Activated CD8-positive, alpha-beta T cell treated with anti-CD3 and anti-CD28 coated beads for 36 hours (primary cell): ENCODE results near the gene MLXIP. TPM values are rescaled to one million over a fixed set of nuclear protein-coding genes. Genes with fewer than 3 reads are reported as not detected.
"Not testable (repeated sequence)": the region's sequence is repeated elsewhere in the genome, so short reads cannot be mapped to it uniquely, and the experiment has no call there.

Experiments used
- ATAC-seq: fragments of 200-7000 bp; cut with Tn5 transposase; one replicate; pipeline ENCODE4 v1.10.0; 2021; ENCODE audit warnings: mild to moderate bottlenecking, moderate library complexity
- CTCF ChIA-PET: fragments of 350-600 bp; sonication (Branson Sonifier 250); formaldehyde crosslinking; loops from one replicate; lab custom pipeline; 2021; ENCODE audit warnings: antibody characterized with exemption; lab: Charles Lee
- POLR2A ChIA-PET: fragments of 350-600 bp; sonication (Branson Sonifier 250); formaldehyde crosslinking; loops from one replicate; lab custom pipeline; 2021; ENCODE audit warnings: antibody characterized with exemption; lab: Charles Lee
- DNase-seq: peaks from one replicate; pipeline ENCODE4 v3.0.0-alpha.2; 2020
- H3K27ac Mint-ChIP-seq: one replicate; pipeline ENCODE4 v1.8.0; 2021; ENCODE audit warnings: mild to moderate bottlenecking, mixed read lengths
- H3K27me3 Mint-ChIP-seq: one replicate; pipeline ENCODE4 v1.8.0; 2021; ENCODE audit warnings: mixed read lengths
- H3K36me3 Mint-ChIP-seq: one replicate; pipeline ENCODE4 v1.8.0; 2021; ENCODE audit warnings: low read depth, mixed read lengths
- H3K4me1 Mint-ChIP-seq: one replicate; pipeline ENCODE4 v1.8.0; 2021; ENCODE audit warnings: low read depth, mixed read lengths
- H3K4me3 Mint-ChIP-seq: one replicate; pipeline ENCODE4 v1.8.0; 2021; ENCODE audit warnings: mild to moderate bottlenecking, moderate library complexity, mixed read lengths
- H3K9me3 Mint-ChIP-seq: one replicate; pipeline ENCODE4 v1.8.0; 2021; ENCODE audit warnings: mixed read lengths
- CTCF ChIP-seq: fragments of 200-600 bp; IDR thresholded peaks from one replicate; pipeline ENCODE4 v1.8.0; 2022; ENCODE audit warnings: antibody characterized with exemption, mild to moderate bottlenecking
- intact Hi-C: fragments of 100-400 bp; cut with micrococcal nuclease; formaldehyde crosslinking; loops from one replicate; pipeline ENCODE4 v1.10.0; 2022
- total RNA-seq, 2 experiments: library from RNA; stranded (reverse); gene quantifications; one replicate each; pipeline ENCODE4 v1.2.3, GENCODE V29; 2021

MLXIP gene
- total RNA-seq, 2 experiments from 2014 or later: 26.0 to 28.7 TPM

DNA sequence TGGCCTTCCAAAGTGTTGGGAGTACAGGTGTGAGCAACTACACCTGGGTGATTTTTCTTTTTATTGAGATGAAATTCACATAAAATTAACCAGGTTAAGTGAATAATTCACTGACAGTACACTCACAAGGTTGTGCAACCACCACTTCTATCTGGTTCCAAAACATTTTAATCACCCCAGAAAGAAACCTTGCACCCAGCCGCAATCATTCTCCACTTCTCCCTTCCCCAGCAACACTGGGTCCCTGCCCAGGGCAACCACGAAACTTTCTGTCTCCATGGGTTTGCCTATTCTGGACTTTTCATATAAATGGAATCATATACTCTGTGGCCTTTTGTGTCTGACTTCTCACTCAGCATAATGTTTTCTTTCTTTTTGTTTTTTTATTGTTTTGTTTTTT, 26.3 kb upstream of the MLXIP start:
- no peak for ATAC-seq
- no peak overlapping the region for H3K27ac Mint-ChIP-seq
- no peaks in the 10 kb centered on the region for H3K36me3 Mint-ChIP-seq
- H3K4me1 Mint-ChIP-seq: peaks cover 4% of the 10 kb centered on the region
- TF ChIP-seq CTCF: no peak
- ChIA-PET POLR2A (interaction anchor here (1.1 kb wide), 1 partner anchor 70 kb away, joined by 3 read pairs; no protein-coding TSS in a partner anchor), CTCF (interaction anchor here (1.2 to 2.1 kb wide), 2 partner anchors 67 to 71 kb away, joined by 3 to 7 read pairs; no protein-coding TSS in a partner anchor)
- no peaks in the 10 kb centered on the region for H3K9me3 Mint-ChIP-seq
- no peak for DNase-seq
- no peak overlapping the region for H3K4me3 Mint-ChIP-seq
- intact Hi-C loops: loop anchor here (10.0 kb wide), 1 partner anchor 143 kb away; no protein-coding TSS in a partner anchor
- H3K27me3 Mint-ChIP-seq: no peaks in the 10 kb centered on the region

DNA sequence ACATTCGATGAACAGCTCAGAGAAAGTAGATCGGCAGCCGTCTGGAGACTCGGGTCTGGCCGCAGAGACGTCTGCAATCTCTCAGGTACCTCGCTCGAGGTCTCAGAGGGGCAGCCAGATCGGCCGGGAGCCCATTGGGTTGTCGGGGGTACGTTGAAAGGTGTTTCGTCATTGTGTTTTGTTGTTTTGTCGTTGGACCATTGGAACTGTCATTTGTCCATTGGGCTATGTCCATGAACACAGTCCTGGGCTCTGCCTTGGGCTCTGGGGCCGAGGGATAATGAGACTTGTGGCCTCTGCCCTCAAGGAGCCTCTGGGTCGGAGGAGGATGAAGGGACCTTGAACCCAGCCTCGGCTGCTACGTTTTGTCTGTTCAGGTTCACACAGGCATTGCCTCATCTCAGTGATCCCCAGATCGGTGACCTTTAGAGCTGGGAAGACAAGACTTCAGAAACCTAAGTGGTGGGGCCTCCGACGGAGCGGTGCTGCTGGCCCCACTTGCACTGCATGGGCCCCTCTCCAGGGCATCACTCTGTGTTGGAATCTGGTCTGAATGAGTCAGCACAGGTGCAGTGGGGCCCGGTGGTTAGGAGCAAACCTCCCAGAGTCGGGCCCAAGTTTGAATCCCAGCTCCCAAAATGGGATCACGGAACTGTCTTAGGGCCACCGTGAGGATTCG, 23.6 kb upstream of the MLXIP start:
- intact Hi-C loops: loop anchor here (2.0 to 10.0 kb wide), 2 partner anchors 68 to 140 kb away; no protein-coding TSS in a partner anchor
- no peaks in the 10 kb centered on the region for H3K9me3 Mint-ChIP-seq
- peaks cover 4% of the 10 kb centered on the region for H3K4me1 Mint-ChIP-seq
- no peak for ATAC-seq
- H3K27ac Mint-ChIP-seq: no peak overlapping the region
- no peak for TF ChIP-seq CTCF
- no peak overlapping the region for H3K4me3 Mint-ChIP-seq
- no peak for DNase-seq
- no peaks in the 10 kb centered on the region for H3K27me3 Mint-ChIP-seq
- CTCF ChIA-PET: interaction anchor here (0.6 to 4.4 kb wide), 46 partner anchors 9 to 300 kb away, joined by 3 to 103 read pairs (median 4); partner anchors contain the start of genes DIABLO and LRRC43
- POLR2A ChIA-PET: interaction anchor here (0.5 to 1.9 kb wide), 3 partner anchors 12 to 68 kb away, joined by 3 to 9 read pairs (median 4); partner anchors contain the start of gene MLXIP
- H3K36me3 Mint-ChIP-seq: peaks cover 2% of the 10 kb centered on the region

DNA sequence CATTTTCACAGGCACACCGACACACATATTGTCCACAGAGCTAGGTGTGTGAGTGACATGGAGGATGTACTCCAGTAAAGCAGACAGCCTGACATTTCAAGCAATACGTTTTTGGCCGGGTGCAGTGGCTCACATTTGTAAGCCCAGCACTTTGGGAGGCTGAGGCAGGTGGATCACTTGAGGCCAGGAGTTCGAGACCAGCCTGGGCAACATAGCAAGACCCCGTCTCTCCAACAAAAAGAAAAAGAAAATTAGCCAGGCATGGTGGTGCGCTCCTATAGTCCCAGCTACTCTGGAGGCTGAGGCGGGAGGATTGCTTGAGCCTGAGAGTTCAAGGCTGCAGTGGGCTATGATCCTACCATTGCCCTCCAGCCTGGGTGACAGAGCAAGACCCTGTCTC, 22.1 kb upstream of the MLXIP start:
- H3K4me1 Mint-ChIP-seq, ATAC-seq, H3K9me3 Mint-ChIP-seq, POLR2A ChIA-PET, DNase-seq, H3K4me3 Mint-ChIP-seq, H3K36me3 Mint-ChIP-seq, H3K27me3 Mint-ChIP-seq, H3K27ac Mint-ChIP-seq: not testable (repeated sequence)
- intact Hi-C loops: loop anchor here (10.0 kb wide), 1 partner anchor 138 kb away; no protein-coding TSS in a partner anchor
- CTCF ChIA-PET: interaction anchor here (3.4 to 4.4 kb wide), 2 partner anchors 67 to 135 kb away, joined by 27 to 103 read pairs; no protein-coding TSS in a partner anchor

GRCh38 chr12:122057007-122057735, 21.4 kb upstream of the MLXIP start:
- ChIA-PET CTCF (interaction anchor here (3.4 to 4.4 kb wide), 2 partner anchors 66 to 134 kb away, joined by 27 to 103 read pairs; no protein-coding TSS in a partner anchor), POLR2A (no interaction called here)
- TF ChIP-seq CTCF: no peak
- H3K9me3 Mint-ChIP-seq: no peaks in the 10 kb centered on the region
- no peak overlapping the region for H3K27ac Mint-ChIP-seq
- H3K4me1 Mint-ChIP-seq: peaks cover 4% of the 10 kb centered on the region
- no peak overlapping the region for H3K4me3 Mint-ChIP-seq
- intact Hi-C loops: loop anchor here (10.0 kb wide), 1 partner anchor 138 kb away; no protein-coding TSS in a partner anchor
- ATAC-seq: no peak
- peaks cover 2% of the 10 kb centered on the region for H3K36me3 Mint-ChIP-seq
- no peak for DNase-seq
- no peaks in the 10 kb centered on the region for H3K27me3 Mint-ChIP-seq

DNA sequence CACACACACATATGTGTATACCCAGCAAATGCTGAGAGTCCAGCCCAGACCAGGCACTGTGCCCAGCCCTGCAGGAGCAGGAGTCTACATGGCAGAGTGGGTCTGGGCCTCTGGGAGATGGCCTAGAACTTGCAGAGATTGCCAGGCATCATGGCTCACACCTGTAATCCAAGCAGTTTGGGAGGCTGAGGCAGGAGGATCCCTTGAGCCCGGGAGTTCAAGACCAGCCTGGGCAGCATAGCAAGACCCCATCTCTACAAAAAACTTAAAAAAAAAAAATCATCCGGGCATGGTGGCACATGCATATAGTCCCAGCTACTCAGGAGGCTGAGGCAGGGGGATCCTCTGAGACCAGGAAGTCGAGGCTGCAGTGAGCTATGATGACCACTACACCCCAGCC, 20.8 kb upstream of the MLXIP start:
- H3K27ac Mint-ChIP-seq: no peak overlapping the region
- CTCF ChIA-PET: no interaction called here
- POLR2A ChIA-PET: interaction anchor here (0.7 kb wide), 1 partner anchor 157 kb away, joined by 4 read pairs; no protein-coding TSS in a partner anchor
- H3K4me1 Mint-ChIP-seq: peaks cover 4% of the 10 kb centered on the region
- intact Hi-C loops: loop anchor here (10.0 kb wide), 1 partner anchor 137 kb away; no protein-coding TSS in a partner anchor
- H3K9me3 Mint-ChIP-seq: no peaks in the 10 kb centered on the region
- no peak for TF ChIP-seq CTCF
- no peak overlapping the region for H3K4me3 Mint-ChIP-seq
- no peak for ATAC-seq
- no peak for DNase-seq
- peaks cover 2% of the 10 kb centered on the region for H3K36me3 Mint-ChIP-seq
- H3K27me3 Mint-ChIP-seq: no peaks in the 10 kb centered on the region
